Stimulated activated CD4-positive, alpha-beta T cell treated with anti-CD3 and anti-CD28 coated beads, Interleukin-4, amount 100 ng/mL, for 48 hours (primary cell): Measurements from ENCODE around the gene PTBP3.
"Not testable (repeated sequence)": the region's sequence is repeated elsewhere in the genome, so short reads cannot be mapped to it uniquely, and the experiment has no call there.

Experiments used
- DNase-seq, 2 donors: peaks; one replicate each; pipeline ENCODE4 v3.0.0-alpha.2; 2020; ENCODE audit warnings: low read depth in 2 of 2

The PTBP3 gene

DNA sequence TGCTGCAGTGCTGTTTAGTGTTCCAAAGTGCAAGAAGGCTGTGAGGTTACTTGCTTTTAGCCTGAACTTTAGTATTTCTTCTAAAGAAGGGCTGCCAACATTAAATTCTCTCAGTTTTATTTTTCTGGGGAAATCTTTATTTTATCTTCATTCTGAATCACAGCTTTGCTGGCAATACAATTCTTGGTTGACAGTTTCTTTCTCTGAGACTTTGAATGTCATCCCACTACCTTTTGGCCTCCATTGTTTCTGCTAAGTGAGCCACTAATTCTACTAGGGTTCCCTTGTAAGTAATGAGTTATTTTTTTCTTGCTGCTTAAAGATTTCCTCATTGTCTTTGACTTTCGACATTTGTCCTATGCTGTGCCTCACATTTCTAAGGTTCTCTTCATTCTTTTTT is 126.0 kb downstream of the PTBP3 start:
- no peak for DNase-seq

DNA sequence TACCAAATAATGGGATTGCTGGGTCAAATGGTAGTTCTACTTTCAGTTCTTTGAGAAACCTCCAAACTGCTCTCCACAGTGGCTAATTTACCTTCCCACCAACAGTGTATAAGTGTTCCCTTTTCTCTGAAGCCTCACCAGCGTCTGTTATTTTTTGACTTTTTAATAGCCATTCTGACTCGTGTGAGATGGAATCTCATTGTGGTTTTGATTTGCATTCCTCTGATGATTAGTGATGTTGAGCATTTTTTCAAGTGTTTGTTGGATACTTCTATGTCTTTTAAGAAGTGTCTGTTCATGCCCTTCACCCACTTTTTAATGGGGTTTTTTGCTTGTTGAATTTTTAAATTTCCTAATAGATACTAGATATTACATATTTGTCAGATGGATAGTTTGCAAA is 129.9 kb downstream of the PTBP3 start:
- no peak for DNase-seq

DNA sequence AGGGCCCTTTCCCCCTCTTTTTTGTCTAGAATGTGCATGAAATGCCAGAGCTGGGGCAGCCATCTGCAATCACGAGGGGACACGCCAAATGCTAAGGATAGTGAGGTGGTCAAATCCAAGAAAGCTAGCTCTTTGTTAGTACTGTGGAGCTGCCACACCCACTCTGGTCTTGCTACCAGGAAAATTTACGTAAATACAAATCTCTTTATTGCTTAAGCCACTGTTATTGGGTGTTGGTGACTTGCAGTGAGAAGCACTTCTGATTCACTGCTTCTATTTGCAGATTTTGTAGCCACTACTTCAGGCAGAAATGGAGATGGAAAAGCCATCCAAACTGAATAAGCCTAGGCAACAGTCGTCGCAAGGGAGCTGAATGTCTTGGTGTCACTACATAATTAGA is 132.7 kb downstream of the PTBP3 start:
- no peak for DNase-seq

DNA sequence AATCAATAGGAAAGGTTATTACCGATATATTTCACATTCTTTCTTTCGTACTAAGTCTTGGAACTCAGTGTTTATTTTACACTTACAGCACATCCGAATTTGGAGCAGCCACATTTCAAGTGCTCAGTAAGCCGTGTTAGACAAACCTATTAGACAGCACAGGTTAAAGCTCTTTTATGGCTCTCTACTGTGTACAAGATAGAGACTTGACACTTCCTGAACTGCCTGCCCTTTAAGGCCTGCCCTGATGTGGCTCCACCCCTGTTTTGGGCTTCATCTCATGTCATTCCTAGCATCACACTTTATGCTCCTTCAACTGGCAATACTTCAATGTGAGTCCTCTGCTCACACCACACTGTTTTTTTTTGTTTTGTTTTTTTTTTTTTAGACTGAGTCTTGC is 134.8 kb downstream of the PTBP3 start:
- DNase-seq = no peak

DNA sequence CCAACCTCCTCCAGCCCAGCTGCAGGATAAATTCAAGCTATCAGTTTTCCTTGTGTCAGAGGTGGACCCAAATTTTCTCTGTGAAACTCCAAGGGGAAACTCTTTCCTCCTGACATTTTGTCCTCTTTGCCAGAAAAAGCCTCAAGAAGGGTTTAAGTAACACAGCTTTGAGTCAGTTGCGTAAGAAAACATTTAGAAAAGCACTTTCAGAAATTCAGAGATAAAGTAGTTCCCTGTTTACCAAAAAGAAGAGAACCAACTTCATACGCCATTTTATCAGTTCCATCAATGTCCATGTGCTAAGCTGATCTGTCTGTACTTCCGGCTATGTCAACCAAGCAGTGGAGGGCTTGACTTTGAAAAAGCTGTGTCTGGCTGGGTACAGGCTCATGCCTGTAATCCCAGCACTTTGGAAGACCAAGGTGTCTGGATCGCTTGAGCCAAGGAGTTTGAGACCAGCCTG is 138.4 kb downstream of the PTBP3 start:
- DNase-seq = no peak

DNA sequence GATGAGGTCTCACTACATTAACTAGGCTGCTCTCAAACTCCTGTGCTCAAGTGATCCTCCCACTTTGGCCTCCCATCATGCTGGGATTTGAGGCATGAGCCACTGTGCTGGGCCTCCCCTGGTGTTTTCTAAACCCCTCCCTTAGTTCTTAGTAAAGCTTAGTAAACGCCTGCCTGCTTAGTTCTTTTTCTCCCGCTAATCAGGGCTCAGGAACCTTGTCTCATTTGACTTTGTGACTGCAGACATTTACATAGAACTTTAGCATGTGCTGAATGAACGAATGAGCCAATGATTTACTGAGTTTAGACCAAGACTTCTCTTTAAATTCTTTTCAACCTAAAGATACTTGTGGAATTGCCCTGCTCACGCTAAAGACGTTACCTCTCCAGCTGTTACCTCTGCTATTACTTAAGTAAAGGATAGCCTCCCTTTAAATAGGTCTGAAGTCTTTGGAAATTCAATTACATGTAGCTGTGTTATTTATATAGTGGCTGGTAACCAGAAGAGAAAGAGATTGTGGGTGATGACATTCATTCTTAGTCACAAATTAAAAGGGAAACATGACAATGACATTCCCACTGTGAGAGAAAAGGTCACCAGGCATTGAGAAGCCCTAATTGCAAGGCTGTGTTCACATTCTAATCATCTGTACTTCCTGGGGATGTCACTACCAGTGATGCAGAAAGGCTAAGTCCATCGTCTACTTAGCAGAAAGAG is 139.7 kb downstream of the PTBP3 start:
- no peak for DNase-seq

DNA sequence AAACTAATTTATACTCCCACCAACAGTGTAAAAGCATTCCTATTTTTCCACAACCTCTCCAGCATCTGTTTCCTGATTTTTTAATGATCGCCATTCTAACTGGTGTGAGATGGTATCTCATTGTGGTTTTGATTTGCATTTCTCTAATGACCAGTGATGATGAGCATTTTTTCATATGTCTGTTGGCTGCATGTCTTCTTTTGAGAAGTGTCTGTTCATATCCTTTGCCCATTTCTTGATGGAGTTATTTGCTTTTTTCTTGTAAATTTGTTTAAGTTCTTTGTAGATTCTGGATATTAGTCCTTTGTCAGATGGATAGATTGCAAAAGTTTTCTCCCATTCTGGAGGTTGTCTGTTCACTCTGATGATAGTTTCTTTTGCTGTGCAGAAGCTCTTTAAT is 143.1 kb downstream of the PTBP3 start:
- not testable (repeated sequence) for DNase-seq

DNA sequence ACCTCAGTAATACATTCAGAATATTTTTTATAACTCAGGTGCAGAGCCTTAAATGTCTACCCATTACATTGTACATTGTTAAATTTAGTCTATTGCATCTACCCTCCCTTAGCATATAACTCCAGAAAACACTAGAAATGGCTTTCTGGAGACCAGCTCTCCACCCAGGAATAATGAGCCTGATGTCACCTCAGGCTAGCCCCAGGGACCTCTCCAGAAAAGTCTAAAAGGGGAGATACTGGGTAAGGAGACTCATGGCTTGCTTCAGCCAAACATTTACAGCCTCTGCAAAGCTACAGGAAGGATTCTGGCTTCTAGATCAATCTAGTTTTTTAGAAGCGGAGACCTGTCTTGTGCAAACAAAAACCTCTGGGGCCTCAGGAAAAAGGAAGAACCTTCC is 144.5 kb downstream of the PTBP3 start:
- no peak for DNase-seq

DNA sequence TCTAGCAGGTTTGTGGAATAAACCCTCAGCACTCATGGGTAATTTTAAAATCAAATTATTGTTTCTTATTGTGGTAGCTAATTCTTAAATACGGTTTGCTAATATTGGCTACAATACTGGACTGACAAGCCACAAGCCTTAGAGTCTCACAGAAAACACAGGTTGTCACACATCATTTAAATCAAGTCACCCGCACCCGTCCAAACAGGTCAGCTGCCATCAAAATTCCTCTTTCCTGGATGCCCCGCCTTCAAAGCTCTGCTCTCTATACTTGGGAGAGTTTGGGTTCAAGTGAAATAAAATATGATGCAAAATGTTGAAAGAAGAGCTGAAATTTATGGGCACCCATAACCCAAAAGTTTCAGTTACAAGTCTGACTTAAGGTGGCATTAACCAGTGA is 146.0 kb downstream of the PTBP3 start:
- no peak for DNase-seq

DNA sequence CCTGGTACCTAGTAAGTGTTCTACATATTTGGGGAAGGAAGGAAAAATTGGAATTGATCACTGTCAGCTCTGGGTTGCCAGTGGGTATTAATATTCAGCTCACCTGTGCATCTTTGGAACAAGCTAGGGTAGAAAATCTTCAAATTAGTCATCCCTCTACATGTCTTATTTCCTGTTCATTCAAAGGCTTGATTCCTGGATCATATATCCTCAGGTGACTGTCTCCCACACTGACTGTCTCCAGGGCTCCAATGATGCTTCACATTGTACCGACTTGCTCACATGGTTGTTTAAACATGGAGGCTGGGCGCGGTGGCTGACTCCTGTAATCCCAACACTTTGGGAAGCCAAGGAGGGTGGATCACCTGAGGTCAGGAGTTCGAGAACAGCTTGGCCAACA is 146.7 kb downstream of the PTBP3 start:
- DNase-seq = no peak

DNA sequence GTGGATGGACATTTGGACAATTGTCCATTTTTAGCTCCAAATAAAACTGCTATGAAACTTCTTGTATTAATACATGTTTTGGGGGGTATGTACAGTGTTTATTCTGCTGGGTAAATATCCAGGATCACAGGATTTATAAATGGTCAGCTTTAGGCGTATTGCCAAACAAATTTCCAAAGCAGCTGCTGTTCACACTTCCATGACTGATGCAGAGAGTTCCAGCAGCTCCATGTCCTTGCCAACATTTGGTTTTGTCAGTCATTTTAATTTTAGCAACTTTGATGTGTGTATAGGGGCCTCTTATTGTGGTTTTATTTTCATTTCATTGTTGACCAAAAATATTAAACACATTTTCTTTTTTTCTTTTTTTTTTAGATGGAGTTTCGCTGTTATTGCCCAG is 148.5 kb downstream of the PTBP3 start:
- no peak for DNase-seq

DNA sequence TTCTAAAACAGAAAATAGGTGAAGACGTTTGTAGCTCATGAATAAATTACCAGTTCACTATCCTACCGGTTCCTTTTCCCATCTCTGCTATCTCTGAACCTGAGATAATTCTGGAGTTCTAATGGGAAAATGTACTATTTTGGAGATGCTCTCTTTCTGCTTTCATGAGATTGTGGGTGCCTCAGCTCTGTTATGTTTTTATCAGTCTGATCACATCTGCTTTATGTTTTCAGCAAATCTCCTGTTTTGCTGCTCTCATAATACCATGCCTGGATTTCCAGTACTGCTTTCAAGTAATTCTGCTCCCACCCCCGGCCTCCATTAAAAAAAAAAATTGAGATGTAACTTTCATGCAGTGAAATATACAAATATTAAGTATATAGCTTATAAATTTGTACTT is 149.2 kb downstream of the PTBP3 start:
- no peak for DNase-seq

DNA sequence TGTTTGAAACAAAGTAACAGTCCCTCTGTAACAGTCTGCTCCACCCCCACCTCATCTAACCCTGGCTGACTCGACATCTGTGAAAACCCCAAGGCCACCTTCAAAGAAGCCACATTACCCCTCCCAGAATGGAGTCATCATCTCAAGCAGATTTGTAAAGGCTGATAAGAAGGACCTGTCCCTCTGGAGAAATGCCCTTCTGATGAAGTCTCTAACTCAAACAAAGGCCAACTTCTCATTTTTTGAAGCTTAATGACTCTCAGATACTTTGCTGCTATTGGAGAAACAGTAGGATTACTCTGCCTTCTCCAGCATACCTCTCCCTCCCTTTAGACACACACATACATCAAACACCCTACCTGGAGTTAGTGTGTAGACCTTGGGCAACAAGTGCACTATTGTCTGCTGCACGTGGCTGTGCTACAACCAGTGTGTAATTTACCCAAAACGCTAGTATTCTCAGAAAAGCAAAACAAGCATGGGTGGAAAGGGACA is 153.0 kb downstream of the PTBP3 start:
- DNase-seq = peak; percentile 12 to 26

DNA sequence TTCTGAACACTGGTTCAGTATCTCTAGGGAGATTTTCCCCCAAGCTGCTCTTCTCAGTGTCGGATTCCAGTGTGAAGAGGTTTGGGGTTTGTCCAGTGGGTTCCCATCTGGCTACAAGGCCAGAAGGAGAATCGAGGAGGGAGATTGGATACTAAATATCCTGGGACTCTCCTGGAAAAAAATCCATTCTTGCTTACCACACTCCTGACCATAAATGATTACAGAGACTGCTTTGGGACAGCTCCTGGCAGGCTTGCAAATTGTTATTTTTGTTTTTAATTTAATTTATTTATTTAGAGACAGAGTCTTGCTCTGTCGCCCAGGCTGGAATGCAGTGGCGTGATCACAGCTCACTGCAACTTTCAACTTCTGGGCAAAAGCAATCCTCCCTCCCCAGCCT is 153.6 kb downstream of the PTBP3 start:
- no peak for DNase-seq

DNA sequence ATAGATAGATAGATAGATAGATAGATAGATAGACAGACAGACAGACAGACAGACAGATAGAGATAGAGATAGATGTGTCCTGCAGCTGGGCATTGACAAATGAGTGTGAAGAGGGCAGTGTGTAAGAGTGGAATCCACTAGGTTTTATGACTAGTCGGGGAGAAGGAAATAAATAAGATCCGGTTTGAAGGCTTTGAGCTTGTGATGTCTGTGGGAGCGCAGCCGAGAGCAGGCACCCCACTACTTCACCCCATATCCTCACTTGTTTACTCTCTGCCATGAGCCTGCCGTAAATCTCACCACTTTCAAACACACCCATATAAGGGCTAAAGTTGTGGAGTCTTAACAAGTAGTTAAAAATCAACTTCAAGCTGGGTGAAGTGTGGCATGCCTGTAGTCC is 156.9 kb downstream of the PTBP3 start:
- no peak for DNase-seq

DNA sequence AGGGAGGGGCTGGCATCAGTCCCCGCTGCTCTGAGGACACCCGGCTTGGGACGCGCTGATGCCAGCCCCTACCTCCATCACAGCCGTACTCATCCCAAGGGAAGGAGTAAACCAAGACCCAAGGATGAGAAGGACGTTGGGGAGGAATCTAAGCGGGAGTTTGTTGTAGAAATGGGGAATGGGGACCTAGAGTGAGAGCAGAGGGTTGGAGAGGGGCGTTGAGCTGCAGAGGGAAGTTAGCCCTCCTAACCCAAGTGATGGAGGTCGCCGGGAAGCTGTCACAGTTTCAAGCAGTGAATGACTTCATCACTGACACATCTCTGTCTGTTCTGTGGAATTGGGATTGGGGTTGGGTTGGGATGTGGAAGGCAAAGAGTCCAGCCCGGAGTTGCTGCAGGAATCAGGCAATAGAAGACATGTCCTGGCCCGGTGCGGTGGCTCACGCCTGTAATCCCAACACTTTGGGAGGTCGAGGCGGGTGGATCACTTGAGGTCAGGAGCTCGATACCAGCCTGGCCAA is 157.6 kb downstream of the PTBP3 start:
- DNase-seq = no peak

DNA sequence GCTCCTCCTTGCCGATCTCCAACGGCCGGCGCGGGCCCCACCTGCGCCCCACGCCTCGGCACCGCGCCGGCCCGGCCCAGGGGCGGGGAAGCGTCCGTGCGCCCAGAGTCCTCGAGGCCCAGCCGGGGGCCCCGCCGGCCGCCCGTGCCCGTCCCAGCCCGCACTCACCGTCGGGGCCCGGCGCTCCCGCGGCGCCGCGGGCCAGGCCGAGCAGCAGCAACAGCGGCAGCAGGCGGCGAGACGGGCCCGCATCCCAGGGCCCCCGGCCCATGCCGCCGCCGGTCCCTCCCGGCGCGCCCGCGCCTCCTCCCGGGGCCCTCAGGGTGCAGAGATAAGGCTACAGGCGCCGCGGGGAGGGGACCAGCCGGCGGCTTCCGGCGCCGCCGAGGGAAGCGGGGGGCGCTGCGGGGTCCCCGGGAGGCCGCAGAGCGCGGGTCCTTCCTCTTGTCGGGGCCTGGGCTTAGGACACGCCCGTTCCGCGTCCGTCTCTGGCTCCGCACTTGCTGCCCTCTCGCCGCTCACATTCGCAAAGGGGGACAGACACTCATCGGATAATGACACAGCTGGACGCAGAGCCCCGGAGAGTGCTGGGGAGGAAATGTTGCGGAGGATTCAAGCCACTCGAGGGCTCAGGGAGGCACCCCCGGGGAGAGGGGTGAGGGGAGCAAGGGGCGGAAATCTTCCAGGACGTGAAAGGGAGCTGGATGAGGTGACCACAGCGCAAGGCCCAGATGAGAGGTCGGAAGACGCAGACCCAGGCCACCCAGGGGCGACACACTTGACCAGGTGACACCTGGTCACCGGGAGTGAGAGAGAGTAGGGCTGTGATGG is 158.2 kb downstream of the PTBP3 start, which contains the start of gene SUSD1:
TSS of gene SUSD1 (minus strand) at position 333 of the 831 bp plus-strand sequence. CDS start at position 271, 62 bp downstream.
- DNase-seq = peak; percentile 7 to 11

DNA sequence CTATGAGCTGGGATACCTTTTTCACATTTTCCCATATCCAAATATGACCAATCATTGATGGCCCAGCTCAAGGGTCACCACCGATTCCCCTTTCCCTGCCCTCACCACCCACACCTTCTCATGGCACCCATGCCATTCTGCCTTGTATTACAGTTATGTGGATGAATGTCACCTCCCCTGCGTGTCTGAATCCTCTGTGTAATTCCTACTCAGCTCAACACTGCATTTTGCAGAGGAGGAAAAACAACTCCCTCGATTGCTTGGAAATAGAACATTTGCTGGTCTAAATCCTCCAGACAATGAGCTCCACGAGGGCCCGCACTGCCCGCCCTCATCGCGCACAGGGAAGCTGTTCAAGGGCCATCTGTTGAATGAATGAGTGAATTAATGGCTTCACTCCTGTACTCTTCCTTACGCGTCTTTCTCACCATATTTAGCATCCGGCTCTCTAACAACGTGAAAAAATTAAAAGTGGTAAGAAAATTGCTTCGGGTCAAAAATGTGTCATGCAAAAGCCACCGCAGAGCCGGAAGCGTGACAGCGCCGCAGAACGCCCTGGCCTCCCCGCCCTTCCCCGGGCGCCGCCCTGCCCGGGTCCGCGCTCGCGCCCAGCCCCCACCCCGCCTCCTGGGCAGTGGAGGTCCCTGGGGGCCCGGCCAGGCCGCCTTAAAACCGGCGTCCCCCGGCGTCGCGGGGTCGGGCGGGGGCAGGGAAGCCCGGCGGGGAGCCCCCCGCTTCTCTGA is 159.0 kb downstream of the PTBP3 start:
- DNase-seq = peak; percentile 67 to 68

DNA sequence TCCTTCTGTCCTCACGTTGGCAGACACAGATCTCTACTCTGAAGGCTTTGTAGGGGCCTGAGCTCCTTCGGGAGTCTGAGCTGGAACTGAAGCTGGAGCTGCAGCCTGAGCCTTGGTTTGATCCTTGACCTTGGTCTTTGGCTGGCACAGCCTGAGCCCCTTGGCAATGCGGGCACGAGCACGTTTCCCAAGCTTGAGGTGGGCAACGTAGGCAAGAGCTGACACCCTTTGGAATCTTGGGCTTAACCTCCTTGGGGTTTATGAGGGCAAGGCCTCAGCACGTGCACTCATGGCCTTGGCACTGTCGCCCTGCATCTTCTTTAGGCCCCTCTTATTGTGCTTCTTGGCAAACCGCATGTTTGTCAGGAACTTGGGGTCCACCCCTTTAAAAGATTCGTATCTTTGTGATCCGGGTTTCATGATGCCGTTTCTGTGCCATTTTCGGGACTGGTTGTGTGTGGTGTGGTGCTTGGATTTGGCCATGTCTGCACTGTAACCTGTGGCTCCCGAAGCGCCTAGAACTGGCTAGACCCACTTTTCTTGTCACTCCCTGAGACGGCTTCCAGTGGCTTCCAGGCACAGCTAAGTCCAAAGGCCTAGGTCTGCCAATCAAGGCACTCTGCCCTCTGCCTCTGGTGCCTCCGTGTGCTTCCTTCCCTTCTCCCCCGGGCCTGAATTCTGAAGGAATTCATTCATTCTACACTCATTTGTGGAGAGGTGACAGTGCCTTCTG is 159.8 kb downstream of the PTBP3 start:
- DNase-seq = no peak

DNA sequence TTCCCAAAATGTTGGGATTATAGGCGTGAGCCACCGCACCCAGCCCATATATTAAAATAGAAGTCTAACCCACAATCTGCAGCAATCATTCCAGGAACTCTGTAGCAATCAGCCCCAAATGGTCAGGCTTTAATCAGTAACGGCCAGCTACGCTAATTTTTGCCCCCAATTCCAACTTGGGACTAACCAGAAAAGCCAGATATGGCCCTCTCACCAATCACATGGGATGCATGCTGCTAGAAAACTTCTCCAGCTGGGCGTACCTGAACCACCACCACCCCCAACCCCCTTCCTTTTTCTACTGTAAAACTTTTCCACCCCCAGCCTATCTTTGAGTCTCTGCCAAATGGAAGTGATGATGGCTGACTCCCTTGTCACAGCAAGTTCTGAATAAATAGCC is 162.5 kb downstream of the PTBP3 start:
- DNase-seq = no peak

DNA sequence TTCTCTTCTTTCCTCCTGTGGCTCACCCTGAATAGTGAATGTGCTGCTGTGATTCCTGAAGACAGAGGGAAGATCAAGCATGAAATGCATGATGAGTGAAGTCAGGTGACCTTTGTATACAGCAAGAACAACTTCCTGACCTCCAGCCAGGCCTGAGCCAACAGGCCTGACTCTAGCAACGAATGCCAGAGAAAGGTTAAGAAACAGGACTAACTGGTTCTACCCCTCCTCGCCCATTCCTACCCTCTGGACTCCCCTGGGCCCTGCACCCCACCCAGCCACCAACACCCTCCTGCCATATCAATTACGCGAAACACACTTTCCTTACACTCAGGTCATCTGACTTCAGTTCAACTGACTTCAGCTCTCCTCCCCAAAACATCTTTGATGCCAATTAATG is 163.2 kb downstream of the PTBP3 start:
- DNase-seq = no peak
